ENCODE results near the gene MFN1. TPM values are rescaled to one million over a fixed set of nuclear protein-coding genes. Genes with fewer than 3 reads are reported as not detected.

The MFN1 gene
- total RNA-seq, 1 experiment from 2014 or later = 59.0 TPM

GRCh38 chr3:179410331-179410730, 62.8 kb downstream of the MFN1 start:
- POLR2A ChIA-PET (ENCODE audit: low non-redundant PET) = no interaction called here
- H3K27ac ChIP-seq (ENCODE audit: low read depth, low read length, poor library complexity, severe bottlenecking) = no peak overlapping the region
- no peaks in the 10 kb centered on the region for H3K9me3 ChIP-seq (ENCODE audit: low read depth, low read length, poor library complexity, severe bottlenecking)
- H3K4me3 ChIP-seq (ENCODE audit: low read depth, low read length, poor library complexity, severe bottlenecking) = no peak overlapping the region
- peak; percentile 33 for DNase-seq (ENCODE audit: low spot score)
- no peak for TF ChIP-seq EZH2 (IDR thresholded peaks at IDR 0.05; ENCODE audit: borderline replicate concordance, low read depth, low read length, poor library complexity, severe bottlenecking)
- TF ChIP-seq, protein P1, sequence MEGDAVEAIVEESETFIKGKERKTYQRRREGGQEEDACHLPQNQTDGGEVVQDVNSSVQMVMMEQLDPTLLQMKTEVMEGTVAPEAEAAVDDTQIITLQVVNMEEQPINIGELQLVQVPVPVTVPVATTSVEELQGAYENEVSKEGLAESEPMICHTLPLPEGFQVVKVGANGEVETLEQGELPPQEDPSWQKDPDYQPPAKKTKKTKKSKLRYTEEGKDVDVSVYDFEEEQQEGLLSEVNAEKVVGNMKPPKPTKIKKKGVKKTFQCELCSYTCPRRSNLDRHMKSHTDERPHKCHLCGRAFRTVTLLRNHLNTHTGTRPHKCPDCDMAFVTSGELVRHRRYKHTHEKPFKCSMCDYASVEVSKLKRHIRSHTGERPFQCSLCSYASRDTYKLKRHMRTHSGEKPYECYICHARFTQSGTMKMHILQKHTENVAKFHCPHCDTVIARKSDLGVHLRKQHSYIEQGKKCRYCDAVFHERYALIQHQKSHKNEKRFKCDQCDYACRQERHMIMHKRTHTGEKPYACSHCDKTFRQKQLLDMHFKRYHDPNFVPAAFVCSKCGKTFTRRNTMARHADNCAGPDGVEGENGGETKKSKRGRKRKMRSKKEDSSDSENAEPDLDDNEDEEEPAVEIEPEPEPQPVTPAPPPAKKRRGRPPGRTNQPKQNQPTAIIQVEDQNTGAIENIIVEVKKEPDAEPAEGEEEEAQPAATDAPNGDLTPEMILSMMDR (conservative IDR thresholded peaks at IDR 0.05; ENCODE audit: low read depth, low read length) = peak; percentile 34; the same call in 1 of the 2 replicates
- H3K4me1 ChIP-seq (ENCODE audit: insufficient read depth, low read length, poor library complexity, severe bottlenecking) = no peaks in the 10 kb centered on the region
- BruUV-seq (replicated peaks) = no TSS peak
- intact Hi-C loops (cut with micrococcal nuclease; ENCODE audit: unreplicated experiment) = no loop called here
- CTCF ChIA-PET = no interaction called here
- H3K36me3 ChIP-seq (ENCODE audit: insufficient read depth, low read length, poor library complexity, severe bottlenecking) = peaks cover 29% of the 10 kb centered on the region
- H3K27me3 ChIP-seq (replicated peaks; ENCODE audit: insufficient read depth, low read depth, low read length, poor library complexity) = no peaks in the 10 kb centered on the region

GRCh38 chr3:179410999-179411398, 63.5 kb downstream of the MFN1 start:
- peaks cover 24% of the 10 kb centered on the region for H3K36me3 ChIP-seq (ENCODE audit: insufficient read depth, low read length, poor library complexity, severe bottlenecking)
- no peaks in the 10 kb centered on the region for H3K9me3 ChIP-seq (ENCODE audit: low read depth, low read length, poor library complexity, severe bottlenecking)
- H3K27ac ChIP-seq (ENCODE audit: low read depth, low read length, poor library complexity, severe bottlenecking) = no peak overlapping the region
- no peak for DNase-seq (ENCODE audit: low spot score)
- no peaks in the 10 kb centered on the region for H3K4me1 ChIP-seq (ENCODE audit: insufficient read depth, low read length, poor library complexity, severe bottlenecking)
- TF ChIP-seq EZH2 (IDR thresholded peaks at IDR 0.05; ENCODE audit: borderline replicate concordance, low read depth, low read length, poor library complexity, severe bottlenecking) = no peak
- TF ChIP-seq, protein P1 (conservative IDR thresholded peaks at IDR 0.05; ENCODE audit: low read depth, low read length) = no peak
- intact Hi-C loops (cut with micrococcal nuclease; ENCODE audit: unreplicated experiment) = no loop called here
- BruUV-seq (replicated peaks) = no TSS peak
- no peak overlapping the region for H3K4me3 ChIP-seq (ENCODE audit: low read depth, low read length, poor library complexity, severe bottlenecking)
- POLR2A ChIA-PET (ENCODE audit: low non-redundant PET) = no interaction called here
- CTCF ChIA-PET = no interaction called here
- no peaks in the 10 kb centered on the region for H3K27me3 ChIP-seq (replicated peaks; ENCODE audit: insufficient read depth, low read depth, low read length, poor library complexity)

DNA sequence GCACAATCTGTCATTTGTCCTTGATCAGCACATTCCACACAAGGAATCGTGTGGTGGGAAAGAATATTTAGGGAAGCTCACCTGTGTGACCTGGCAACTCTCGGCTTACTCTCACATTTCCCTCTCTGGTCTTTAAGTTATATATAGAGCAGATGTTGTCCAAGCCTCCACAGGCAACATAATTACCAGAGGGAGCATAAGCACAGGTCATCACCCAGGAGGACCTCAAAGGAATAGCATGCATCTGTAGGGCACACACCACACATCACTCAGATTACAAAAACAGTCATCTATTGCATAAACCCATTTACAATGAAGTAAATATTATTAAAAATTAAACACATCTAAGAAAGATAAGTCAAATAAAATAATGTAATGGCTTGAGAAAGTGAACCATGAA, 67.3 kb downstream of the MFN1 start:
- Histone ChIP-seq H3K4me3 (ENCODE audit: low read depth, low read length, poor library complexity, severe bottlenecking) (no peak overlapping the region), H3K4me1 (ENCODE audit: insufficient read depth, low read length, poor library complexity, severe bottlenecking) (no peaks in the 10 kb centered on the region), H3K27me3 (replicated peaks; ENCODE audit: insufficient read depth, low read depth, low read length, poor library complexity) (no peaks in the 10 kb centered on the region), H3K27ac (ENCODE audit: low read depth, low read length, poor library complexity, severe bottlenecking) (no peak overlapping the region), H3K9me3 (ENCODE audit: low read depth, low read length, poor library complexity, severe bottlenecking) (no peaks in the 10 kb centered on the region), H3K36me3 (ENCODE audit: insufficient read depth, low read length, poor library complexity, severe bottlenecking) (peaks cover 49% of the 10 kb centered on the region)
- intact Hi-C loops (cut with micrococcal nuclease; ENCODE audit: unreplicated experiment) = no loop called here
- no peak for DNase-seq (ENCODE audit: low spot score)
- TF ChIP-seq EZH2 (IDR thresholded peaks at IDR 0.05; ENCODE audit: borderline replicate concordance, low read depth, low read length, poor library complexity, severe bottlenecking) = no peak
- TF ChIP-seq, protein P1 (conservative IDR thresholded peaks at IDR 0.05; ENCODE audit: low read depth, low read length) = no peak
- ChIA-PET CTCF (no interaction called here), POLR2A (ENCODE audit: low non-redundant PET) (no interaction called here)
- no TSS peak for BruUV-seq (replicated peaks)

Data from A673 (cell line).